ENCODE results near the gene NDUFV3.
"Not testable (repeated sequence)": the region's sequence is repeated elsewhere in the genome, so short reads cannot be mapped to it uniquely, and the experiment has no call there.

Gene NDUFV3

DNA sequence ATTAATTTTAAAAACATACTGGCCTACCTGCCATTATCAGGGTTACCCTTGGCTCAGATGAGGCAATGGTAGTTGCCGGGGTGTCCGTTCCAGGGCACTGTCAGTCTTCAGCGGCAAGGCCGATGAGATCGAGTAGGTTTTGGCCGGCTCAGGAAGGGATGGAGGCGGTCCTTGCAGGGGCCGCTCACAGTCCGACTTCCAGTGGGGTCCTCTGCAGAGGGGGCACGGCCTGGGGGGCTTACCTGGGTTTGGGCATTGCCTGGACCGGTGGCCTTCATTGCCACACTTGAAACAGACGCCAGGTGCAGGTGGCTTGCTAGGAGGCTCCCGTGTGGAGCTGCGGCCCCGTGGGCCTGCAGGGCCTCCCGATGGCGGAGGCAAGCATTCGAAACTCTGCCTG is 29.8 kb downstream of the NDUFV3 start:
- H3K27ac ChIP-seq = peak overlapping the region in 8 of 11 experiments; percentile 50 to 73 (median 70); a peak in 16 of 22 replicates
- peak overlapping the region in 3 of 10 experiments; percentile 1 to 23 (median 21); a peak in 3 of 20 replicates for H3K4me3 ChIP-seq
- H3K4me1 ChIP-seq = peaks cover 27 to 47% (median 38%) of the 10 kb centered on the region in 10 experiments
- peak overlapping the region in 10 of 11 experiments; percentile 75 to 94 (median 83); a peak in 19 of 22 replicates for H3K4me2 ChIP-seq
- H3K9ac ChIP-seq = peak overlapping the region in 10 of 11 experiments; percentile 8 to 78 (median 72); a peak in 17 of 22 replicates
- peaks cover 0 to 40% (median 15%) of the 10 kb centered on the region in 11 experiments; a peak in 15 of 22 replicates for H3K36me3 ChIP-seq
- H3K27me3 ChIP-seq = no peaks in the 10 kb centered on the region
- H4K20me1 ChIP-seq = no peaks in the 10 kb centered on the region
- no peak for TF ChIP-seq Cebpa-rat (IDR thresholded peaks at IDR 0.05)
- peaks cover 0 to 11% (median 0%) of the 10 kb centered on the region in 11 experiments; a peak in 2 of 22 replicates for H3K9me3 ChIP-seq (replicated peaks in 1 of 11)

GRCh38 chr21:42923553-42924432 is 30.7 kb downstream of the NDUFV3 start:
- Histone ChIP-seq H3K27ac (peak overlapping the region in 10 of 11 experiments; percentile 26 to 78 (median 72); a peak in 19 of 22 replicates), H3K4me1 (peaks cover 27 to 47% (median 38%) of the 10 kb centered on the region in 10 experiments), H4K20me1 (no peaks in the 10 kb centered on the region), H3K36me3 (peaks cover 0 to 31% (median 6%) of the 10 kb centered on the region in 11 experiments; a peak in 13 of 22 replicates), H3K9ac (peak overlapping the region; percentile 8 to 78 (median 71); a peak in 19 of 22 replicates), H3K27me3 (no peaks in the 10 kb centered on the region), H3K9me3 (replicated peaks in 1 of 11) (peaks cover 0 to 11% (median 0%) of the 10 kb centered on the region in 11 experiments; a peak in 2 of 22 replicates), H3K4me2 (peak overlapping the region; percentile 75 to 94 (median 82)), H3K4me3 (peak overlapping the region in 8 of 10 experiments; percentile 9 to 52 (median 39); a peak in 12 of 20 replicates)
- TF ChIP-seq Cebpa-rat (IDR thresholded peaks at IDR 0.05) = no peak

- Histone ChIP-seq H4K20me1 (no peaks in the 10 kb centered on the region), H3K9ac (peak overlapping the region in 10 of 11 experiments; percentile 23 to 78 (median 72); a peak in 18 of 22 replicates), H3K4me1 (peaks cover 27 to 47% (median 38%) of the 10 kb centered on the region in 10 experiments), H3K27ac (peak overlapping the region in 10 of 11 experiments; percentile 26 to 78 (median 71); a peak in 19 of 22 replicates), H3K4me2 (peak overlapping the region; percentile 75 to 94 (median 82)), H3K4me3 (peak overlapping the region in 8 of 10 experiments; percentile 9 to 52 (median 39); a peak in 12 of 20 replicates), H3K9me3 (replicated peaks in 1 of 11) (peaks cover 0 to 11% (median 0%) of the 10 kb centered on the region in 11 experiments; a peak in 2 of 22 replicates), H3K36me3 (peaks cover 0 to 25% (median 3%) of the 10 kb centered on the region in 11 experiments; a peak in 11 of 22 replicates), H3K27me3 (no peaks in the 10 kb centered on the region)
- no peak for TF ChIP-seq Cebpa-rat (IDR thresholded peaks at IDR 0.05)
Observed at GRCh38 chr21:42924433-42924751, 31.3 kb downstream of the NDUFV3 start.

GRCh38 chr21:42925114-42925926 is 32.2 kb downstream of the NDUFV3 start, which contains the start of gene ERVH48-1:
TSS of gene ERVH48-1 (minus strand) at chr21:42925630. CDS start at chr21:42919006, 6,624 bp downstream.
- Histone ChIP-seq H3K9me3 (replicated peaks in 1 of 11) (peaks cover 0 to 11% (median 0%) of the 10 kb centered on the region in 11 experiments; a peak in 2 of 22 replicates), H3K36me3 (peaks cover 0 to 17% (median 0%) of the 10 kb centered on the region in 11 experiments; a peak in 9 of 22 replicates), H3K9ac (peak within 1 kb of the TSS in 10 of 11 experiments; percentile 10 to 78 (median 72); a peak in 18 of 22 replicates), H3K4me2 (peak within 1 kb of the TSS; percentile 75 to 94 (median 82)), H3K27ac (peak within 1 kb of the TSS in 10 of 11 experiments; percentile 26 to 78 (median 71); a peak in 18 of 22 replicates), H3K4me3 (peak within 1 kb of the TSS in 8 of 10 experiments; percentile 9 to 52 (median 39); a peak in 10 of 20 replicates), H4K20me1 (no peaks in the 10 kb centered on the region), H3K27me3 (no peaks in the 10 kb centered on the region), H3K4me1 (peaks cover 27 to 47% (median 38%) of the 10 kb centered on the region in 10 experiments)
- no peak for TF ChIP-seq Cebpa-rat (IDR thresholded peaks at IDR 0.05)

GRCh38 chr21:42927474-42928200 is 34.5 kb downstream of the NDUFV3 start:
- H3K27ac ChIP-seq, H3K9ac ChIP-seq, H3K27me3 ChIP-seq, H3K4me3 ChIP-seq, H3K36me3 ChIP-seq, H4K20me1 ChIP-seq: not testable (repeated sequence)
- Histone ChIP-seq H3K4me2 (0 out of 22 replicates have a peak overlapping the region, but pooled peaks of 1 of the 11 experiments have one; percentile 1), H3K9me3 (replicated peaks in 1 of 11) (peaks cover 0 to 11% (median 0%) of the 10 kb centered on the region in 11 experiments; a peak in 2 of 22 replicates), H3K4me1 (peaks cover 27 to 51% (median 43%) of the 10 kb centered on the region in 10 experiments)

DNA sequence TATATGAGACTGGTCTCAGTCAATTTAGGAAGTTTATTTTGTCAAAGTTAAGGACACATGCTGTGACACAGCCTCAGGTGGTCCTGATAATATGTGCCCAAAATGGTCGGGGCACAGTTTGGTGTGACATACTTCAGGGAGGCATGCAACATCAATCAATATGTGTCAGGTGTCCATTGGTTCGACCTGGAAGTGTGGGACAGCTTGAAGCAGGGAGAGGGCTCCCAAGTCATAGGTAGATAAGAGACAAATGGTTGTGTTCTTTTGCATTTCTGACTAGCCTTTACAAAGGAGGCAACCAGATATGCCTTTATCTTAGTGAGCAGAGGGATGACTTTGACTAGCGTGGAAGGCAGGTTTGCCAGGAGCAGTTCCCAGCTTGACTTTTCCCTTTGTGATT is 36.9 kb downstream of the NDUFV3 start:
- peaks cover 0 to 11% (median 0%) of the 10 kb centered on the region in 11 experiments; a peak in 2 of 22 replicates for H3K9me3 ChIP-seq (replicated peaks in 1 of 11)
- no peak overlapping the region for H3K4me2 ChIP-seq
- H3K36me3 ChIP-seq = no peaks in the 10 kb centered on the region
- H4K20me1 ChIP-seq = no peaks in the 10 kb centered on the region
- no peak overlapping the region for H3K9ac ChIP-seq
- no peak overlapping the region for H3K27ac ChIP-seq
- peaks cover 8 to 28% (median 22%) of the 10 kb centered on the region in 10 experiments for H3K4me1 ChIP-seq
- no peaks in the 10 kb centered on the region for H3K27me3 ChIP-seq
- TF ChIP-seq Cebpa-rat (IDR thresholded peaks at IDR 0.05) = no peak
- H3K4me3 ChIP-seq = no peak overlapping the region

DNA sequence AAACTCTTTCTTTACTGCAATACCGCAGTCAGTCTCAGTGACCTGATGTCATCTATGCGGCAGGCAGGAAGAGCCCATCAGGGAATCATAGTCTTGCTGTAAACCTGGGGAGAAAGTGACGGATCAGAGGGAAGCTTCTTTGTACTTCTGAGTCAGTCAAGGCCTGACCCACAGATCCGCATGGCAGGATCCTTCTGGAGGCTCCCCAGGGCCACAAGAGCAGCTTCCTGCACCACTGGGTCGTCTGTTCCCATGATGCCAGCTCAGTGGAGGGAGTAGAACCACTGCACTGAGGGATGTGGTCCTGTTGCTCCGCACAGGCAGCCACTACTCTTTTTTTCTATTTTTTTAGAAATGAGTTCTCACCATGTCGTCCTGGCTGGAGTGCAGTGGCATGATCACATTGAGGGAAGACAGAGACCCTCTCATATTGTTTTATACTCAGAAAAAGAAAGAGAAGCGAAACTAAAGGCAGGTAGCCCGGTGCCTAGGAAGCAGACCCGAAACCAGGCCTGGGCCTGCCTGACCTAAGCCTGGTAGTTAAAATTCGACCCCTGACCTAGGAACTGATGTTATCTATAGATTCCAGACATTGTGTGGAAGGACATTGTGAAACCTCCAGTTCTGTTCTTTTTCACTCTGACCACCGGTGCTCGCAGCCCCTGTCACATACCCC is 38.6 kb downstream of the NDUFV3 start:
- H3K27ac ChIP-seq = no peak overlapping the region; a peak in 1 of 22 replicates
- peak overlapping the region in 1 of 11 experiments; percentile 42; a peak in 1 of 22 replicates for H3K9ac ChIP-seq
- TF ChIP-seq Cebpa-rat (IDR thresholded peaks at IDR 0.05) = no peak
- no peak overlapping the region for H3K4me3 ChIP-seq
- H4K20me1 ChIP-seq = no peaks in the 10 kb centered on the region
- no peaks in the 10 kb centered on the region for H3K36me3 ChIP-seq
- peaks cover 0 to 13% (median 8%) of the 10 kb centered on the region in 10 experiments; a peak in 14 of 20 replicates for H3K4me1 ChIP-seq
- peaks cover 0 to 5% (median 0%) of the 10 kb centered on the region in 11 experiments; a peak in 1 of 22 replicates for H3K9me3 ChIP-seq (replicated peaks in 1 of 11)
- no peaks in the 10 kb centered on the region for H3K27me3 ChIP-seq
- peak overlapping the region in 8 of 11 experiments; percentile 26 to 59 (median 32); a peak in 14 of 22 replicates for H3K4me2 ChIP-seq

DNA sequence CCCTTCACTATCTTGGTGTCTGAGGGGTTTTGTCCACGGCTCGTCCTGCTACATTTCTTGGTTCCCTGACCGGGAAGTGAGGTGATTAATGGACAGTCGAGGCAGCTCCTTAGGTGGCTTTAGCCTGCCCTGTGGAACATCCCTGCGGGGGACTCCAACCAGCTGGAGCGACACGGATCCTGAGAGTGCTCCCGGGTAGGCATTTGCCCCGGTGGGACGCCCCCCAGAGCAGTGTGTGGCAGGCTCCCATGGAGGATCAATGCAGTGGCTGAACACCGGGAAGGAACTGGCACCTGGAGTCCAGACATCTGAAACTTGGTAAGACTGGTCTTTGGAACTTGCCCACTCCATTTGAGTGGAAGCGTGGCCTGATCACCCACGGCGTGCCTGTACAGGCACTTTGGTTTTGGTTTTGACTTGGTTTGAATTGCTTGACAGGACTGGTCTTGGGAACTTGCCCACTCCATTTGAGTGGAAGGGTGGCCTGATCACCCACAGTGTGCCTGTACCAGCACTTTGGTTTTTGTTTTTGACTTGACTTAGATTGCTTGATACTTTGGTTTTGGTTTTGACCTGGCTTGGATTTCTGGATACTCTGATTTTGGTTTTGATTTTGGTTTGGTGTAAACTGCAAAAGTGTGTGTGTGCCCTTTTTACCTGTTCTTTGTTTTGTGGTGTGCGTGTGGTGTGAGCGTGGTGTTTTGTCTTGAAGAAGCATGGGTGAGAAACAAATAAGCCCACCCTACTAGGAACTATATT is 39.4 kb downstream of the NDUFV3 start:
- H3K27me3 ChIP-seq; H3K27ac ChIP-seq; H3K4me2 ChIP-seq; H3K9me3 ChIP-seq (replicated peaks in 1 of 11); H3K9ac ChIP-seq; H4K20me1 ChIP-seq; H3K4me3 ChIP-seq; H3K36me3 ChIP-seq: not testable (repeated sequence)
- H3K4me1 ChIP-seq = peaks cover 0 to 16% (median 8%) of the 10 kb centered on the region in 10 experiments; a peak in 14 of 20 replicates

DNA sequence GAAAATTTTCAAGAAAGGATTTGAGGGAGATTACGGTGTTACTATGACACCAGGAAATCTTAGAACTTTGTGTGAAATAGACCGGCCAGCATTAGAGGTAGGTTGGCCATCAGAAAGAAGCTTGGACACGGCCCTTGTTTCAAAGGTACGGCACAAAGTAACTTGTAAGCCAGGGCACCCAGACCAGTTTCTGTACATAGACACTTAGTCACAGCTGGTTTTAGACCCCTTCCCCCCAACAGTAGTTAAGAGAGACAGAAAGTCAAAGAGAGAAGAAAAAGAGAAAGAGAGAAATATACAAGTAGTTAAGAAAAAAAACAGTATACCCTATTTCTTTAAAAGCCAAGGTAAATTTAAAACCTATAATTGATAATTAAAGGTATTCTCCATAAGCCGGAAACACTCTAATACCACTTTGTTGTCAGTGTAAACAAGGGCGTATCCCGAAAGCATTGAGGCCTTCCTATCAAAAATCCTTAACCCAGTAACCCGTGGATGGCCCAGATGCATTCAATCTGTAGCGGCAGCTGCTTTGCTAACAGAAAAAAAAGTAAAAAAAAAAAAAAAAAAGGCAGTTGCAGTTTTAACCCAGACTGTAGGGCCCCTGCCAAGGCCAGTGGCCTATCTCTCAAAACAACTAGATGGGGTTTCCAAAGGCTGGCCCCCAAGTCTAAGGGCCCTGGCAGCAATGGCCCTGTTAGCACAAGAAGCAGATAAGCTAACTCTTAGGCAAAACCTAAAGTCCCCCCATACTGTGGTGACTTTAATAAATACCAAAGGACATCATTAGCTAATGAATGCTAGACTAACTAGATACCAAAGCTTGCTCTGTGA is 40.2 kb downstream of the NDUFV3 start:
- peaks cover 0 to 17% (median 8%) of the 10 kb centered on the region in 10 experiments; a peak in 14 of 20 replicates for H3K4me1 ChIP-seq
- not testable (repeated sequence) for H3K27ac ChIP-seq; H4K20me1 ChIP-seq; H3K9ac ChIP-seq; H3K4me2 ChIP-seq; H3K4me3 ChIP-seq; H3K27me3 ChIP-seq; H3K9me3 ChIP-seq (replicated peaks in 1 of 11); H3K36me3 ChIP-seq

- H3K4me1 ChIP-seq = peaks cover 0 to 17% (median 8%) of the 10 kb centered on the region in 10 experiments; a peak in 14 of 20 replicates
- not testable (repeated sequence) for H3K9ac ChIP-seq; H4K20me1 ChIP-seq; H3K9me3 ChIP-seq (replicated peaks in 1 of 11); H3K36me3 ChIP-seq; H3K27me3 ChIP-seq; H3K4me2 ChIP-seq; H3K4me3 ChIP-seq; H3K27ac ChIP-seq
Observed at GRCh38 chr21:42933973-42934372, 40.9 kb downstream of the NDUFV3 start.

Measured in BLaER1 treated with 17β-estradiol and CSF1 and Interleukin-3, amounts not matched to agents 10 nM and 100 nM (cell line).